ENCODE measurements around the gene ICAM4.
"Not testable (repeated sequence)": the region's sequence is repeated elsewhere in the genome, so short reads cannot be mapped to it uniquely, and the experiment has no call there.

Gene ICAM4, protein sequence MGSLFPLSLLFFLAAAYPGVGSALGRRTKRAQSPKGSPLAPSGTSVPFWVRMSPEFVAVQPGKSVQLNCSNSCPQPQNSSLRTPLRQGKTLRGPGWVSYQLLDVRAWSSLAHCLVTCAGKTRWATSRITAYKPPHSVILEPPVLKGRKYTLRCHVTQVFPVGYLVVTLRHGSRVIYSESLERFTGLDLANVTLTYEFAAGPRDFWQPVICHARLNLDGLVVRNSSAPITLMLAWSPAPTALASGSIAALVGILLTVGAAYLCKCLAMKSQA

DNA sequence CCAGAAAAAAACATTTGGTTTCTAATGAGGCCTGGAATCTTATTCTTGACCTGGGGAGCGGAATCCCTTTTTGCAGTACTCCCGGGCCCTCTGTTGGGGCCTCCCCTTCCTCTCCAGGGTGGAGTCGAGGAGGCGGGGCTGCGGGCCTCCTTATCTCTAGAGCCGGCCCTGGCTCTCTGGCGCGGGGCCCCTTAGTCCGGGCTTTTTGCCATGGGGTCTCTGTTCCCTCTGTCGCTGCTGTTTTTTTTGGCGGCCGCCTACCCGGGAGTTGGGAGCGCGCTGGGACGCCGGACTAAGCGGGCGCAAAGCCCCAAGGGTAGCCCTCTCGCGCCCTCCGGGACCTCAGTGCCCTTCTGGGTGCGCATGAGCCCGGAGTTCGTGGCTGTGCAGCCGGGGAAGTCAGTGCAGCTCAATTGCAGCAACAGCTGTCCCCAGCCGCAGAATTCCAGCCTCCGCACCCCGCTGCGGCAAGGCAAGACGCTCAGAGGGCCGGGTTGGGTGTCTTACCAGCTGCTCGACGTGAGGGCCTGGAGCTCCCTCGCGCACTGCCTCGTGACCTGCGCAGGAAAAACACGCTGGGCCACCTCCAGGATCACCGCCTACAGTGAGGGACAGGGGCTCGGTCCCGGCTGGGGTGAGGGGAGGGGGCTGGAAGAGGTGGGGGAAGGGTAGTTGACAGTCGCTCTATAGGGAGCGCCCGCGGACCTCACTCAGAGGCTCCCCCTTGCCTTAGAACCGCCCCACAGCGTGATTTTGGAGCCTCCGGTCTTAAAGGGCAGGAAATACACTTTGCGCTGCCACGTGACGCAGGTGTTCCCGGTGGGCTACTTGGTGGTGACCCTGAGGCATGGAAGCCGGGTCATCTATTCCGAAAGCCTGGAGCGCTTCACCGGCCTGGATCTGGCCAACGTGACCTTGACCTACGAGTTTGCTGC is at the start of gene ICAM4:
Gene ICAM4 (plus strand): TSS at position 153 of the 935 bp plus-strand sequence. CDS start 58 bp downstream, at position 211.
- H3F3A ChIP-seq (ENCODE audit: control insufficient read depth, insufficient read depth), result peaks cover 15% of the 10 kb centered on the region
- peaks cover 75% of the 10 kb centered on the region for H3K4me1 ChIP-seq (ENCODE audit: control insufficient read depth, low read length)
- peak within 1 kb of the TSS; percentile 63 for H3K4me3 ChIP-seq (ENCODE audit: low read length)
- H3K27me3 ChIP-seq (ENCODE audit: control insufficient read depth, low read length), result peaks cover 26% of the 10 kb centered on the region
- peaks cover 38% of the 10 kb centered on the region for H3K36me3 ChIP-seq (ENCODE audit: control insufficient read depth, low read length)
- H3K79me2 ChIP-seq (ENCODE audit: control insufficient read depth, low read length), result no peaks in the 10 kb centered on the region
- H3K4me2 ChIP-seq (ENCODE audit: low read length), result peak within 1 kb of the TSS; percentile 95
- H4K20me1 ChIP-seq (ENCODE audit: control insufficient read depth, insufficient read depth, low read depth, low read length), result no peaks in the 10 kb centered on the region
- TF ChIP-seq, protein P1, sequence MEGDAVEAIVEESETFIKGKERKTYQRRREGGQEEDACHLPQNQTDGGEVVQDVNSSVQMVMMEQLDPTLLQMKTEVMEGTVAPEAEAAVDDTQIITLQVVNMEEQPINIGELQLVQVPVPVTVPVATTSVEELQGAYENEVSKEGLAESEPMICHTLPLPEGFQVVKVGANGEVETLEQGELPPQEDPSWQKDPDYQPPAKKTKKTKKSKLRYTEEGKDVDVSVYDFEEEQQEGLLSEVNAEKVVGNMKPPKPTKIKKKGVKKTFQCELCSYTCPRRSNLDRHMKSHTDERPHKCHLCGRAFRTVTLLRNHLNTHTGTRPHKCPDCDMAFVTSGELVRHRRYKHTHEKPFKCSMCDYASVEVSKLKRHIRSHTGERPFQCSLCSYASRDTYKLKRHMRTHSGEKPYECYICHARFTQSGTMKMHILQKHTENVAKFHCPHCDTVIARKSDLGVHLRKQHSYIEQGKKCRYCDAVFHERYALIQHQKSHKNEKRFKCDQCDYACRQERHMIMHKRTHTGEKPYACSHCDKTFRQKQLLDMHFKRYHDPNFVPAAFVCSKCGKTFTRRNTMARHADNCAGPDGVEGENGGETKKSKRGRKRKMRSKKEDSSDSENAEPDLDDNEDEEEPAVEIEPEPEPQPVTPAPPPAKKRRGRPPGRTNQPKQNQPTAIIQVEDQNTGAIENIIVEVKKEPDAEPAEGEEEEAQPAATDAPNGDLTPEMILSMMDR (IDR thresholded peaks at IDR 0.05; ENCODE audit: low read depth, low read length, poor library complexity, severe bottlenecking), result no peak
- no peak for TF ChIP-seq EZH2phosphoT487 (IDR thresholded peaks at IDR 0.05; ENCODE audit: borderline replicate concordance, low read length)
- no peaks in the 10 kb centered on the region for H3K9me2 ChIP-seq (replicated peaks; ENCODE audit: control insufficient read depth, low read length)
- no peaks in the 10 kb centered on the region for H3K9me3 ChIP-seq (ENCODE audit: control insufficient read depth, insufficient read depth, low read length)
- H3K27ac ChIP-seq (ENCODE audit: low read depth, low read length), result peak within 1 kb of the TSS; percentile 73

DNA sequence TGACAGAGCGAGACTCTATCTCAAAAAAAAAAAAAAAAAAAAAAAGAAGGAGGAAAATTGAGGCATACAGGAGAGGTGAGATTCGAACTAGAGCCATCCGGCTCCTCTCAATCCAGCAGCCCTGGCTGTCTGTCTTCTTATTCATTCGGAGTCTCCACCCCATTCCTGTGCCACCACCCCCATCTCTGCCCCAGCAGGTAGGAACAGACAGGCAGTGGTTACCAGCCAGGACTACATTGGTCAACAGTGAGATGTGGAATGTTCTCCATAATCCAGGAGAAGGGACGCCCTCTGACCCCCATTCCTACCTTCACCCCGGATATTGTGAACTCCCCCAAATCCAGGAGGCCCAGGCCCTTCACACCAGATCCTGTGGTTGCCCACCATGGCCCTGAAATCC is 49.1 kb upstream of the ICAM4 start:
- Histone ChIP-seq H3K4me2 (ENCODE audit: low read length) (peak overlapping the region; percentile 99), H3K27me3 (ENCODE audit: control insufficient read depth, low read length) (no peaks in the 10 kb centered on the region), H3K9me2 (replicated peaks; ENCODE audit: control insufficient read depth, low read length) (no peaks in the 10 kb centered on the region), H3K4me1 (ENCODE audit: control insufficient read depth, low read length) (peaks cover 96% of the 10 kb centered on the region), H3K79me2 (ENCODE audit: control insufficient read depth, low read length) (peaks cover 20% of the 10 kb centered on the region), H4K20me1 (ENCODE audit: control insufficient read depth, insufficient read depth, low read depth, low read length) (no peaks in the 10 kb centered on the region), H3K4me3 (ENCODE audit: low read length) (peak overlapping the region; percentile 86), H3K27ac (ENCODE audit: low read depth, low read length) (peak overlapping the region; percentile 100), H3F3A (ENCODE audit: control insufficient read depth, insufficient read depth) (peaks cover 76% of the 10 kb centered on the region), H3K9me3 (ENCODE audit: control insufficient read depth, insufficient read depth, low read length) (peaks cover 3% of the 10 kb centered on the region; the same call in 1 of the 2 replicates), H3K36me3 (ENCODE audit: control insufficient read depth, low read length) (peaks cover 22% of the 10 kb centered on the region)
- TF ChIP-seq, protein P1 (IDR thresholded peaks at IDR 0.05; ENCODE audit: low read depth, low read length, poor library complexity, severe bottlenecking), result no peak
- TF ChIP-seq EZH2phosphoT487 (IDR thresholded peaks at IDR 0.05; ENCODE audit: borderline replicate concordance, low read length), result no peak

DNA sequence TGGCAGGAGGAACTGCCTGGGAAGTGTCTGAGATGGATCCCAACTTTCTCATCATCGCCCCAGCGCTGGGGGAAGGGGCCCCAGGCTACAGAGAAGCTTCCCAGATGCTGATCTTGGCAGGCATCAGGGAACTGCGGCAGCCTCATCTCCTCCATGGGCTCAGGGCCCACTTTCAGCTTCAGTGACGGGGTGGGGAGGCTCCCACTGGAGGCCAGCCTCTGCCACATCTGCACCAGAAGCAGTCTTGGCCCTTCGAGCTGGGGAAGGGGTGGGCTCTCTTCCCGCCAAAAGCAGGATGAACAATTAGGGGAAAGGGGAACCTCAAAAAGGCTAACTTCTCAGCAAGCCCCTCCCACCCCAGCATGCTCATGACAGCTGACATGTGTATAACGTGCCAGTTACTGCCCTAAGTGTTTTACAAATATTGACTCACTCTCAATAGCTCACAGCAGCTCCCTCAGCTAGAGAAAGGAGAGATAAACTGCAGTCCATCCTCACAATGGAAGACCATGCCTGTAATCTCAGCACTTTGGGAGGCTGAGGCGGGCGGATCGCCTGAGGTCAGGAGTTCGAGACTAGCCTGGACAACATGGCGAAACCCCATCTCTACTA is 48.5 kb upstream of the ICAM4 start:
- Histone ChIP-seq H3K4me2 (ENCODE audit: low read length) (peak overlapping the region; percentile 99), H3K9me3 (ENCODE audit: control insufficient read depth, insufficient read depth, low read length) (peaks cover 3% of the 10 kb centered on the region; the same call in 1 of the 2 replicates), H3K36me3 (ENCODE audit: control insufficient read depth, low read length) (peaks cover 22% of the 10 kb centered on the region), H3K4me1 (ENCODE audit: control insufficient read depth, low read length) (peaks cover 96% of the 10 kb centered on the region), H3F3A (ENCODE audit: control insufficient read depth, insufficient read depth) (peaks cover 78% of the 10 kb centered on the region), H3K4me3 (ENCODE audit: low read length) (peak overlapping the region; percentile 86), H3K27ac (ENCODE audit: low read depth, low read length) (peak overlapping the region; percentile 100), H3K9me2 (replicated peaks; ENCODE audit: control insufficient read depth, low read length) (no peaks in the 10 kb centered on the region), H3K79me2 (ENCODE audit: control insufficient read depth, low read length) (peaks cover 14% of the 10 kb centered on the region), H4K20me1 (ENCODE audit: control insufficient read depth, insufficient read depth, low read depth, low read length) (no peaks in the 10 kb centered on the region), H3K27me3 (ENCODE audit: control insufficient read depth, low read length) (no peaks in the 10 kb centered on the region)
- TF ChIP-seq, protein P1 (IDR thresholded peaks at IDR 0.05; ENCODE audit: low read depth, low read length, poor library complexity, severe bottlenecking), result no peak
- TF ChIP-seq EZH2phosphoT487 (IDR thresholded peaks at IDR 0.05; ENCODE audit: borderline replicate concordance, low read length), result no peak

DNA sequence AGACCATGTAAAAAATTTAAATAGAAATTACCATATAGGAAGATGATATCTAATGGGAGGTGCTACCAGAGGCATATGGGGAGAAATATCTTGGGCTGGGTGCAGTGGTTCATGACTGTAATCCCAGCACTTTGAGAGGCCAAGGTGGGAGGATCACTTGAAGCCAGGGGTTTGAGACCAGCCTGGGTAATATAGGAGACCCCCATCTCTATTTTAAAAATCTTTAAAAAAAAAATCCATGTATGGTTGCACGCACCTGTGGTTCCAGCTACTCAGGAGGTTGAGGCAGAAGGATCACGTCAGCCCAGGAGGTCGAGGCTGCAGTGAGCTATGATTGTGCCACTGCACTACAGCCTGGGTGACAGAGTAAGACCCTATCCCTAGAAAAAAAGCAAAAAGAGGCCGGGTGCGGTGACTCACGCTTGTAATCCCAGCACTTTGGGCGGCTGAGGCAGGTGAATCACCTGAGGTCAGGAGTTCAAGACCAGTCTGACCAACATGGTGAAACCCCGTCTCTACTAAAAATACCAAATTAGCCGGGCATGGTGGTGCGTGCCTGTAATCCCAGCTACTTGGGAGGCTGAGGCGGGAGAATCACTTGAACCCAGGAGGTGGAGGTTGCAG is 44.8 kb upstream of the ICAM4 start:
- peak overlapping the region; percentile 100 for H3K27ac ChIP-seq (ENCODE audit: low read depth, low read length)
- H3K79me2 ChIP-seq (ENCODE audit: control insufficient read depth, low read length), result peaks cover 14% of the 10 kb centered on the region
- H3K9me2 ChIP-seq (replicated peaks; ENCODE audit: control insufficient read depth, low read length); H3K9me3 ChIP-seq (ENCODE audit: control insufficient read depth, insufficient read depth, low read length); H4K20me1 ChIP-seq (ENCODE audit: control insufficient read depth, insufficient read depth, low read depth, low read length); H3K27me3 ChIP-seq (ENCODE audit: control insufficient read depth, low read length): not testable (repeated sequence)
- H3K4me2 ChIP-seq (ENCODE audit: low read length), result peak overlapping the region; percentile 79
- H3K4me3 ChIP-seq (ENCODE audit: low read length), result peak overlapping the region; percentile 73
- H3F3A ChIP-seq (ENCODE audit: control insufficient read depth, insufficient read depth), result peaks cover 80% of the 10 kb centered on the region
- peaks cover 34% of the 10 kb centered on the region for H3K36me3 ChIP-seq (ENCODE audit: control insufficient read depth, low read length)
- H3K4me1 ChIP-seq (ENCODE audit: control insufficient read depth, low read length), result peaks cover 97% of the 10 kb centered on the region

All from DOHH2 (cell line).